Stimulated activated CD8-positive, alpha-beta memory T cell treated with anti-CD3 and anti-CD28 coated beads, Interleukin-4, amount 100 ng/mL, for 1 hour (primary cell): ENCODE data around the gene RAMP3.
A peak's percentile ranks its signal among the peaks of the same experiment; 100 is the strongest.
"Not testable (repeated sequence)": the region's sequence is repeated elsewhere in the genome, so short reads cannot be mapped to it uniquely, and the experiment has no call there.

Source experiments
- DNase-seq, 2 donors: peaks; one replicate each; pipeline ENCODE4 v3.0.0-alpha.2; 2020; ENCODE audit warnings: low read depth in 2 of 2, low spot score in 1 of 2

The RAMP3 gene, protein sequence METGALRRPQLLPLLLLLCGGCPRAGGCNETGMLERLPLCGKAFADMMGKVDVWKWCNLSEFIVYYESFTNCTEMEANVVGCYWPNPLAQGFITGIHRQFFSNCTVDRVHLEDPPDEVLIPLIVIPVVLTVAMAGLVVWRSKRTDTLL

GRCh38 chr7:45157653-45158401 lies at the start of gene RAMP3:
Gene RAMP3, plus strand, starts transcription at chr7:45157791. Its CDS starts 38 bp downstream, at chr7:45157829.
- no peak for DNase-seq

- DNase-seq = no peak
Measured at GRCh38 chr7:45108863-45109262, 48.7 kb upstream of the RAMP3 start.

DNA sequence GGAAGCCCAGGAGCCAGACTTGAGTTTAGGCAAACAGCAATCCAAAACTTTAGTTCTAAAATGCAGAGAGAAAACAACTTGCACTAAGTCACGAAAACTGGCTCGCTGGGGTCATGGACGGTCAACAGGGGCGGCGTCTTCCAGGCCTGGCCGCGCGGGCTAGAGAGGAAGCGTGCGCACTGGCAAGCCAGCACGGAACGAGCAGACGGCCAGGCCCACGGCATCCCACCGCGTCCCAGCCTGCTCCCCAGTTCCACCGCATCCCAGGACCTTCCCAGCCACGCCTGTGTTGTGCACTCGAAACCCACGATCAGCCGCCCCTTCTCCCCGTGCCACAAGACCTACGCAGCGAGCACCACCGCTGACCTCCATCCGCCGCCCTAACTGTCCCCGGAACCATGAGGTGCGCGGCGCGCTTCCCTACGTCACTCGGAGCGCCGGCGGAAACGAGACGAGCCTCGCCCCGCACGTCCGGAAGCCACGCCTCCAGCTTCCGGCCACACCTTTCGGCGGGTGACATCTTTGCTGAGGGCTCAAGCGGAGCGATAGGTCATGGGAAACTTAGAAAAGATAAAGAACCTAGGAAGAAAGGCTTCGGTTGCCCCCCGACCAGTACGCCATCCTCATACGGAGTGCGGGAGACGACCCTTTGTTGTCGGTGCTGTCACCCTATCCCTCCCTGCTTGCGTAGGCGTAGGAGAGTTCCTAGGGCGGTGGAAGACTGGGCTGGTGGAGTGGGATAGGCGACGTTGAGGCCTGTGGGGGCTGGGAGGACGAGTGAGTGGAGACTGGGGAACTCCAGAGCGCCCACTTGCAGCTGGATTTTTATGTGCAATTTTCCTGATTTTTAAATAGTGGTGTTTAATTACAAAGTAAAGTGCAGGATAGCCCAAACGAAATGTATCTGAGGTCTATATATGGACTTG lies 46.0 kb upstream of the RAMP3 start, which contains the start of gene TBRG4:
TSS of gene TBRG4 (minus strand) at position 400 of the 926 bp plus-strand sequence. CDS start 2,460 bp downstream, outside the sequence.
- DNase-seq = peak; percentile 85 to 87

DNA sequence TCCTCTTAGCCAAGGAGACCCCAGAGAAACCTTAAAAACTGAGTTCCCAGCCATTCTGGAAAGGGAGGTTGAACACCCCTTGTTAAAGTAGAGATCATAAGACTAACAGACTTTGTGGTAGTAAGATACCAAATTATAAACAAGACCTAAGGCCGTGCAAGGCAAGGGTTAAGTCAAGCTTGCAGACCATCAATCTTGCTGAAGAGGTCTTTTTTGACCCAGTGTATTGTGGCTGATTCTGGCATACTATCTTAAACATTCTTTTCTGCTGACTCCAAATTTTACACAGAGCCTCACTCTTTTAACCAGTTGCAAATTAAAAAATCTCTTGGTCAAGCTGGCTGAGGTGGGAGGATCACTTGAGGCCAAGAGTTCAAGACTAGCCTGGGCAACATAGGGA lies 44.9 kb upstream of the RAMP3 start:
- no peak for DNase-seq

DNA sequence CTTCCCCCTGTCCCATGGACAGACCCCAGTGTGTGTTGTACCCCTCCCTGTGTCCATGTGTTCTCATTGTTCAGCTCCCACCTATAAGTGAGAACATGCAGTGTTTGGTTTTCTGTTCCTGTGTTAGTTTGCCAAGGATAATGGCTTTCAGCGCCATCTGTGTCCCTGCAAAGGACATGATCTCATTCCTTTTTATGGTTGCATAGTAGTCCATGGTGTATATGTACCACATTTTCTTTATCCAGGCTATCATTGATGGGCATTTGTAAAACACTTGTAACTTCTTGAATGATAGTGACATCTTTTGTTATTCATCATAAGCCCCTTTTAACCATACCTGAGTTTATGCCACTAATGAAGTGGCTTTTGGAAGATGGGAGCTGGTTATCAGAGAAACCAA lies 43.3 kb upstream of the RAMP3 start:
- DNase-seq = not testable (repeated sequence)

- no peak for DNase-seq
Measured at GRCh38 chr7:45114926-45115325, 42.7 kb upstream of the RAMP3 start.

DNA sequence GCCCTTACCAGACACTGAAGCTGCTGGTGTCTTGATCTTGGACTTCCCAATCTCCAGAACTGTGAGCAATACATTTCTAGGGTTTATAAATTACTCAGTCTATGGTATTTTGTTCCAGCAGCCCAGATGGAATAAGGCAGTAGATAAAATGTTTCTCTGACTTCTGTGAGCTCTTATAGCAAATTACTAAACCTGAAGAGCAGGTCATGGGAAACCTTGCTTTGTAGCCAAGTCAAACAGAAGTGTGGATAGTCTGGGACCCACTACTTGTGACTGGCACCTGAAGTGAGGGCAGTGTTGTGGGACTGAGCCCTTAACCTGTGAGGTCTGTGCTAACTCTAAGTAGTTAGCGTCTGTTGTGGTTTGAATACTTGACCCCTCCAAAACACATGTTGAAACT lies 41.5 kb upstream of the RAMP3 start:
- DNase-seq = no peak

- no peak for DNase-seq
Measured at GRCh38 chr7:45117582-45117981, 40.0 kb upstream of the RAMP3 start.

DNA sequence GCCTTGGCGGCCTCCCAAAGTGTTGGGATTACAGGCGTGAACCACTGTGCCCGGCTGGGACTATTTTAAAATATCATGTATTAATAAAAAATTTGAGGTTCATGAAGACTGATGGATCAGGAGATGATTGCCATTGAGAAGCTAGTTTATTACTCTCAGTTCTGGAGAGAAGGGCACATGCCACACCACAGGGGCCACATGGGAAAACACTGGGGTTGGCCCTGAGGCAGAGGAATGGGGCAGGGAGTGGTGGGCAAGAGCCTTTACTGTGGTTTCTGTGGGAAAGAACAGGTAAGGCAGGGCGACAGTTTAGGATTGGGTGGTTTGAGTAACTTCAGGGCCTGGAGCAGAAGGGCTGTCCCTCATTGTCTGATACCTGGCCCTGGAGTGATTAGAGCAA lies 39.3 kb upstream of the RAMP3 start:
- DNase-seq = no peak

- no peak for DNase-seq
Measured at GRCh38 chr7:45118889-45119331, 38.7 kb upstream of the RAMP3 start.

DNA sequence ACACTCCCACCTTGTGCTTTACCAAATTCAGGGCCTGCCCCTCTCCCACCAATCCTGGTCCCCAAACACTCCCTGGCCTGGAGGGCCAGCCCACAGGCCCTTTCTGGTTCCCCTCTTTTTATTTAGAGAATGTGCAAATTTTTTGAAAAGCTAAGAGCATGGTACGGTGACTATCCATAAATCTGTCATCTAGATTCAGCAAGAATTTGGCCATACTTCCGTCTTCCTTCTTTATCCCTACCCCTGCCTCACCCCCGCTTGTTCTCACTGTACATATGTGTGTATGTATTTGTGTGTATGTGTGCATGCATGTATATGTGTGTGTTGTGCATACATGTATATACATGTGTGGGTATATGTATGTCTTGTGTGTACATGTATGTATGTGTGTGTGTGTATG lies 38.0 kb upstream of the RAMP3 start:
- no peak for DNase-seq

DNA sequence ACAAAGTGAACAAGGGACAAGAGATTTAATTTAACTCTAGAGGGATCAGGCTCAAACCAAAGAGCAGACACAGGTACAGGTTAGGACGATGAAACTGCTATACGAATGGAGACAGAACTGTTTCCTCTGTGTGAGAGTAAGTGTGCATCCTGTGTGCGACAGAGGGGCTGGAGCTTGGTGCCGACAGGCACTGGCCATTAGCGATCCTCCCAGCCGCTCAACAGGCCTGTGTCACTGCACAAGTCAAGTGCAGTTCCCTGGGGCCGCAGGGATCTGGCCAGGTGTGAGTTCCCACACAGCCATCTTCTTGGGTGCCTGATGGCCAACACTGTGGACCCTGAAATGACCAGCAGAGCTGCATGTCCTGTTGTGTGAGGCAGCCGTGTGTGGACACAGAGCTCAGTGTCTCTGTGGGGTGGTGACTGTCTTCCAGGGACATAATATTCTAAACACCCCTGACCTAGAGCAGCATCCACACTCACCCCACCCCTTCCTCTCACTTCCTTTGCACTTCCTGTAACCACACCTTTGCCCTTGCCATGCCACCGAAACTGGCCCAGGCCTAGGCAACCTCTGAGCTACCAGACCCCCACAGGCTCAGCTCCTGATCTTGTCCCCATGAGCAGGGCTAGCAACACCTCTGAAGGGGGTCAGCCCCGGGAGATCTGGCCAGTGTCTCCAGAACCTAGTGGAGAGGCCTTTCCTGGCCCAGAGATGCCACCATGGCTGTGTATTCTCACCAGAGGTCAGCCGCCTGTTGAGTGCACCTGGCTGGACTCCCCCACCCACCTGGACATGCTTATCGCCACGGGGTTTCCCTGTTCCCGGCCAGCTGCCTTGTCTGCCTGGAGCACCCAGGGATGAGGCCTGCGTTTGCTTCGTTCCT lies 34.4 kb upstream of the RAMP3 start:
- no peak for DNase-seq

- no peak for DNase-seq
Measured at GRCh38 chr7:45123913-45124710, 33.5 kb upstream of the RAMP3 start.

- no peak for DNase-seq
Measured at GRCh38 chr7:45125193-45125904, 32.2 kb upstream of the RAMP3 start.

DNA sequence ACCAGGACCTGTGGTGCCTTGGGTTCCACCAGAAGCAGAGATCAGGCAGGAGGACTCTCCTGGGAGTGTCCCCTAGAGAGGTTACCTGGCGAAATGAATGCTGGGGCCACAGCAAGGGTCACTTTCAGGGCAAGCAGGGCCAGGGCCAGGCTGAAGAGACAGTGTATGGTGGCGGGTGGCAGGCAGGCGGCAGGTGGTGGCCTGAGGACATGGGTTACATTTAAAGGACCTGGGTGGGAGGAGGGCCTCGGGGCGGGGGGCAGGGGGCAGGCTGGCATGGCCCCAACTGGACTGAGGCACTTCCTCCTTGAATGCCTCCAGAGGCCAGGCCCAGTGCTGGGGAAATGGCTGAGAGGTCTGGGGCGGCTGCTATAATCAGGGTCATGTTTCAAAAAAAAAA lies 31.4 kb upstream of the RAMP3 start:
- no peak for DNase-seq

DNA sequence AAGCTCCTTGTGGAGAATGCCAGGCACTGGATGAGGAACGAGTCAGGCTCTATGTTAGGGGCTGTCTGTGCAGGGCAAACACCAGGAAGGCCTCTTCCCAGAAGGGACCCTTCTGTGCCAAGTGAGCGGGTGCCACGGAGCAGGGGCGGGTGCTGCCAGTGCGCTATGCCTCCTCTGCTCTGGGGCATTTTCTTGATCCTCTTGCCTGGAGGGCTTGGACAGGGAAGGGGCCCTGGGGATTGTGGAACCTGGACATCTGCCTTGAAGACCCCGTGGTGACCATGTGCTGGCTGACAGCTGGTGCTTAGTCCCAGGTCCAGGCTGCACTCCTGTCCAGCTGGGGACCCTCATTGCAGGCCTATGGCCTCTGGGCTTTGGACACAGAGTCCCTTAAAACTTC lies 30.7 kb upstream of the RAMP3 start:
- DNase-seq = no peak

GRCh38 chr7:45129181-45129800 lies 28.3 kb upstream of the RAMP3 start:
- DNase-seq = no peak

DNA sequence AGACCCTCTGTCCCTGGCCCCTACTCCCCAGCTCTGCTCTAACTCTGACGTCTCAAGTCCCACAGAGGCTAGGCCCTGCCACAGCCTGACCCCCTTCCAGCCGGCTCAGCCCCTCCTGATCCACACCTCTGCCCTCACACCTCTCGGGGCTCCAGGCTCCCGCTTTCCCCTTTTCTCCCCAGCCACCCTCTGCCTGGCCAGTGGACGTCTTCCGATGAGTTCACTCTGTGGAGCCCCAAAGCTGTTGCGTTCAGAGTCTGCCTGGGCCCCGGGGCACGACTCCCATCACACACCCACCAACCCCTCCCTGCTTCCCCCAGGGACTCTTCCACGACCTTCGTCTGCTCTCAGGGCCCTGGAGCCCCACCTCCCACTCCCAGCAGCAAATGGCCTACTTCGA lies 27.7 kb upstream of the RAMP3 start:
- no peak for DNase-seq

DNA sequence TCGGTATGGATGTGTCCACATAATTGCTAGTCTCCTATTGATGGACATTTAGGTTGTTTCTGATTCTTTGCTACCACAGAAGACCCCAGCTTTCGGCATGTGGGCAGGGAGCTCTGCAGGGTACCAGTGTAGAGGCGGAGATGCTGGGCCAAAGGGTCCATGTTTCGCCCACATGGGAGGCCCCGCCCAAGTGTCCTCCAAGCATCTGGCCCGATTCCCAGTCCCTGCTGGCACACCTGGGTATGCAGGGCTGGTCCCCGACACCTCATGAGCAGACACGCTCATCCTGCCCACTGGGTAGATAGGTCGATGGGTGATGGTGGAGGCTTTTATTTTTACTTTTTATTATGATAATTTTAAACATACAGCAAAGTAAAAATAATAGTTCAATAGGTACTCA lies 26.7 kb upstream of the RAMP3 start:
- DNase-seq = no peak
